Measurements from ENCODE around the gene ULBP2.

DNA sequence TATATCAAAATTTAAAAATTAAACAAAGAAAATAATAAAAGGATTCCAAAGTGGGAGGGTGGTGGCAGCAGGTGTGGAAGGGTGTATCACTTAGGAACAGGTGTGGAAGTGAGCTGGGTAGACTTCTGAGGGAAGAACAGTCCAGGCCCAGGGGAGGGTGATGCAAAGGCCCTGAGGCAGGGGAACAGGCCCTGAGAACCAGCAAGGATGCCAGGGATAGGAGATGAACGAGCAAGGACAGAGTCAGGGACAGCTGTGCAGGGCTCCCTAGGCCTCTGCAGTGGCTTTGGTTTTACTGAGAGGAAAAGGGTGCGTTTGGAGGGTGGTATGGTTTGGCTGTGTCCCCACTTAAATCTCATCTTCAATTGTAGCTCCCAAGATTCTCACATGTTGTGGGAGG is 34.5 kb upstream of the ULBP2 start:
- TF ChIP-seq CTCF (IDR thresholded peaks at IDR 0.05) (no peak), POLR2A (IDR thresholded peaks at IDR 0.05) (no peak)
